ENCODE results near the gene SH2D3C. TPM values are rescaled to one million over a fixed set of nuclear protein-coding genes. Genes with fewer than 3 reads are reported as not detected.

The SH2D3C gene
- total RNA-seq, 1 experiment from 2014 or later: not detected

GRCh38 chr9:127693143-127693542 is 85.3 kb downstream of the SH2D3C start:
- no peak overlapping the region for H3K4me3 Mint-ChIP-seq (ENCODE audit: unreplicated experiment)
- peaks cover 3% of the 10 kb centered on the region for H3K36me3 Mint-ChIP-seq (ENCODE audit: insufficient read depth, unreplicated experiment)
- H3K4me1 Mint-ChIP-seq (ENCODE audit: insufficient read depth, unreplicated experiment): no peaks in the 10 kb centered on the region
- no peak for TF ChIP-seq CTCF (IDR thresholded peaks at IDR 0.05; ENCODE audit: unreplicated experiment)
- ChIA-PET POLR2A (interaction anchor here (0.9 to 1.2 kb wide), 3 partner anchors 12 to 56 kb away, joined by 3 read pairs; no protein-coding TSS in a partner anchor), CTCF (no interaction called here)
- BruUV-seq (replicated peaks): no TSS peak
- H3K27me3 Mint-ChIP-seq (ENCODE audit: insufficient read depth, unreplicated experiment): no peaks in the 10 kb centered on the region
- no peak overlapping the region for H3K27ac Mint-ChIP-seq (ENCODE audit: low read depth, unreplicated experiment)
- no peaks in the 10 kb centered on the region for H3K9me3 Mint-ChIP-seq (ENCODE audit: unreplicated experiment)
- intact Hi-C loops (cut with micrococcal nuclease): no loop called here
- no peak for DNase-seq (ENCODE audit: unreplicated experiment)

GRCh38 chr9:127692071-127692470 is 86.4 kb downstream of the SH2D3C start:
- Mint-ChIP-seq H3K27ac (ENCODE audit: low read depth, unreplicated experiment) (no peak overlapping the region), H3K4me1 (ENCODE audit: insufficient read depth, unreplicated experiment) (no peaks in the 10 kb centered on the region), H3K36me3 (ENCODE audit: insufficient read depth, unreplicated experiment) (no peaks in the 10 kb centered on the region), H3K4me3 (ENCODE audit: unreplicated experiment) (no peak overlapping the region), H3K27me3 (ENCODE audit: insufficient read depth, unreplicated experiment) (no peaks in the 10 kb centered on the region), H3K9me3 (ENCODE audit: unreplicated experiment) (no peaks in the 10 kb centered on the region)
- CTCF ChIA-PET: interaction anchor here (0.8 kb wide), 1 partner anchor 42 kb away, joined by 4 read pairs; no protein-coding TSS in a partner anchor
- no peak for DNase-seq (ENCODE audit: unreplicated experiment)
- BruUV-seq (replicated peaks): no TSS peak
- intact Hi-C loops (cut with micrococcal nuclease): no loop called here
- no peak for TF ChIP-seq CTCF (IDR thresholded peaks at IDR 0.05; ENCODE audit: unreplicated experiment)
- POLR2A ChIA-PET: interaction anchor here (0.6 to 1.2 kb wide), 4 partner anchors 11 to 55 kb away, joined by 3 read pairs; no protein-coding TSS in a partner anchor

- no peaks in the 10 kb centered on the region for H3K27me3 Mint-ChIP-seq (ENCODE audit: insufficient read depth, unreplicated experiment)
- POLR2A ChIA-PET: interaction anchor here (1.1 kb wide), 1 partner anchor 9 kb away, joined by 3 read pairs; no protein-coding TSS in a partner anchor
- H3K4me3 Mint-ChIP-seq (ENCODE audit: unreplicated experiment): no peak overlapping the region
- peaks cover 6% of the 10 kb centered on the region for H3K36me3 Mint-ChIP-seq (ENCODE audit: insufficient read depth, unreplicated experiment)
- intact Hi-C loops (cut with micrococcal nuclease): no loop called here
- no peaks in the 10 kb centered on the region for H3K9me3 Mint-ChIP-seq (ENCODE audit: unreplicated experiment)
- BruUV-seq (replicated peaks): no TSS peak
- CTCF ChIA-PET: no interaction called here
- TF ChIP-seq CTCF (IDR thresholded peaks at IDR 0.05; ENCODE audit: unreplicated experiment): no peak
- no peak overlapping the region for H3K27ac Mint-ChIP-seq (ENCODE audit: low read depth, unreplicated experiment)
- DNase-seq (ENCODE audit: unreplicated experiment): no peak
- H3K4me1 Mint-ChIP-seq (ENCODE audit: insufficient read depth, unreplicated experiment): no peaks in the 10 kb centered on the region
Measured at GRCh38 chr9:127690735-127691134, 87.7 kb downstream of the SH2D3C start.

- Mint-ChIP-seq H3K27ac (ENCODE audit: low read depth, unreplicated experiment) (no peak overlapping the region), H3K27me3 (ENCODE audit: insufficient read depth, unreplicated experiment) (no peaks in the 10 kb centered on the region), H3K36me3 (ENCODE audit: insufficient read depth, unreplicated experiment) (peaks cover 6% of the 10 kb centered on the region), H3K4me3 (ENCODE audit: unreplicated experiment) (no peak overlapping the region), H3K9me3 (ENCODE audit: unreplicated experiment) (no peaks in the 10 kb centered on the region), H3K4me1 (ENCODE audit: insufficient read depth, unreplicated experiment) (peaks cover 4% of the 10 kb centered on the region)
- BruUV-seq (replicated peaks): no TSS peak
- no peak for TF ChIP-seq CTCF (IDR thresholded peaks at IDR 0.05; ENCODE audit: unreplicated experiment)
- DNase-seq (ENCODE audit: unreplicated experiment): no peak
- ChIA-PET POLR2A (interaction anchor here (0.6 kb wide), 1 partner anchor 51 kb away, joined by 3 read pairs; no protein-coding TSS in a partner anchor), CTCF (interaction anchor here (0.7 kb wide), 1 partner anchor 232 kb away, joined by 3 read pairs; no protein-coding TSS in a partner anchor)
- intact Hi-C loops (cut with micrococcal nuclease): no loop called here
Measured at GRCh38 chr9:127689329-127690000, 89.0 kb downstream of the SH2D3C start.

Small RNA genes lying within 50 kb of the gene (microRNA-seq; reads per million reads assigned to microRNA genes)
- gene MIR2861 (not detected), gene MIR3960 (not detected)

Other genes with a start within 250 kb of the SH2D3C start
- 20.0 and 36.6 TPM in 2 replicates for gene STXBP1, start 166.4 kb downstream of the SH2D3C start, total RNA-seq (2022)
- gene CFAP157, start 71.7 kb downstream of the SH2D3C start, total RNA-seq (2022): not detected in 2 replicates
- gene PTRH1, start 63.0 kb downstream of the SH2D3C start, total RNA-seq (2022): 35.2 and 37.8 TPM in 2 replicates
- 0.19 and 0.32 TPM in 2 replicates for gene TTC16, start 62.6 kb downstream of the SH2D3C start, total RNA-seq (2022)
- gene TOR2A, start 43.4 kb downstream of the SH2D3C start, total RNA-seq (2022): 8.4 and 11.3 TPM in 2 replicates
- gene CDK9, start 7.4 kb upstream of the SH2D3C start, total RNA-seq (2022): 62.1 and 84.0 TPM in 2 replicates
- gene FPGS, start 24.2 kb upstream of the SH2D3C start, total RNA-seq (2022): 130 and 131 TPM in 2 replicates
- 19.2 and 22.1 TPM in 2 replicates for gene ENG, start 76.0 kb upstream of the SH2D3C start, total RNA-seq (2022)
- 75.9 and 94.3 TPM in 2 replicates for gene AK1, start 99.0 kb upstream of the SH2D3C start, total RNA-seq (2022)
- 16.5 and 17.6 TPM in 2 replicates for gene ST6GALNAC6, start 120.9 kb upstream of the SH2D3C start, total RNA-seq (2022)
- gene ST6GALNAC4, start 138.4 kb upstream of the SH2D3C start, total RNA-seq (2022): 36.3 and 39.5 TPM in 2 replicates
- 4.0 and 5.7 TPM in 2 replicates for gene PIP5KL1, start 152.1 kb upstream of the SH2D3C start, total RNA-seq (2022)
- gene DPM2, start 159.2 kb upstream of the SH2D3C start, total RNA-seq (2022): 41.5 and 41.8 TPM in 2 replicates
- 17.5 and 23.9 TPM in 2 replicates for gene EEIG1, start 202.3 kb upstream of the SH2D3C start, total RNA-seq (2022)